Raji (cell line): Measurements from ENCODE around the gene RCAN1.

ENCODE experiments used
- POLR2A ChIP-seq: IDR thresholded peaks from 2 replicates; pipeline ENCODE4 v1.6.1; 2011; ENCODE audit warnings: low read depth, low read length, control low read depth; ENCODE audit not compliant: insufficient read depth

RCAN1 gene

GRCh38 chr21:34614628-34615486 lies at the start of gene RCAN1:
Gene RCAN1, minus strand, starts transcription at chr21:34615113. Its CDS starts 102 bp downstream, at chr21:34615011.
- peak; percentile 23; the same call in 1 of the 2 replicates for TF ChIP-seq POLR2A

- TF ChIP-seq POLR2A, result no peak
Observed at GRCh38 chr21:34661848-34662247, 46.9 kb upstream of the RCAN1 start.

GRCh38 chr21:34653522-34653921 lies 38.6 kb upstream of the RCAN1 start:
- TF ChIP-seq POLR2A, result no peak

- no peak for TF ChIP-seq POLR2A
Observed at GRCh38 chr21:34651642-34652041, 36.7 kb upstream of the RCAN1 start.

- TF ChIP-seq POLR2A, result no peak
Observed at GRCh38 chr21:34650861-34651431, 36.0 kb upstream of the RCAN1 start.

GRCh38 chr21:34649400-34649799 lies 34.5 kb upstream of the RCAN1 start:
- no peak for TF ChIP-seq POLR2A

- no peak for TF ChIP-seq POLR2A
Observed at GRCh38 chr21:34648739-34649297, 33.9 kb upstream of the RCAN1 start.

GRCh38 chr21:34647555-34647954 lies 32.6 kb upstream of the RCAN1 start:
- TF ChIP-seq POLR2A, result no peak

GRCh38 chr21:34644825-34645224 lies 29.9 kb upstream of the RCAN1 start:
- no peak for TF ChIP-seq POLR2A

- TF ChIP-seq POLR2A, result no peak
Observed at GRCh38 chr21:34642211-34643075, 27.5 kb upstream of the RCAN1 start.

GRCh38 chr21:34640858-34641257 lies 25.9 kb upstream of the RCAN1 start:
- no peak for TF ChIP-seq POLR2A

GRCh38 chr21:34639882-34640788 lies 25.2 kb upstream of the RCAN1 start:
- TF ChIP-seq POLR2A, result no peak

GRCh38 chr21:34639250-34639649 lies 24.3 kb upstream of the RCAN1 start:
- TF ChIP-seq POLR2A, result no peak

GRCh38 chr21:34636961-34637360 lies 22.0 kb upstream of the RCAN1 start:
- TF ChIP-seq POLR2A, result no peak
